ENCODE results near the gene PDXK.

GRCh38 chr21:43789276-43790009, 70.5 kb downstream of the PDXK start, which contains the start of gene RRP1:
- peak; percentile 51 for TF ChIP-seq TAF1 (IDR thresholded peaks at IDR 0.05; ENCODE audit: low read depth)
- peak; percentile 76 for TF ChIP-seq EP300 (conservative IDR thresholded peaks at IDR 0.05; ENCODE audit: poor library complexity, severe bottlenecking)
- TF ChIP-seq CTCF (IDR thresholded peaks at IDR 0.05; ENCODE audit: poor library complexity, severe bottlenecking) = peak; percentile 100
- peak; percentile 68 for TF ChIP-seq RAD21 (conservative IDR thresholded peaks at IDR 0.05)
